Keratinocyte (primary cell): ENCODE measurements around the gene SLC9A3.

Experiments used
- EZH2 ChIP-seq: IDR thresholded peaks from one replicate; pipeline ENCODE4 v1.6.1; 2012; ENCODE audit warnings: inconsistent platforms, mild to moderate bottlenecking, low read length, moderate library complexity
- TF ChIP-seq, protein P1 (sequence below), 3 experiments: IDR thresholded peaks in 1 of 3; conservative IDR thresholded peaks in 1 of 3; optimal IDR thresholded peaks in 1 of 3; 2 replicates in 2 of 3; 3 replicates in 1 of 3; pipeline versions ENCODE3 to v1.5.1; 2011; ENCODE audit warnings: low read length in 3 of 3, mild to moderate bottlenecking in 3 of 3, moderate library complexity in 2 of 3, control low read depth in 1 of 3, inconsistent platforms in 1 of 3; ENCODE audit not compliant: insufficient read depth in 2 of 3; ENCODE audit errors: extremely low read depth in 1 of 3

DNA sequence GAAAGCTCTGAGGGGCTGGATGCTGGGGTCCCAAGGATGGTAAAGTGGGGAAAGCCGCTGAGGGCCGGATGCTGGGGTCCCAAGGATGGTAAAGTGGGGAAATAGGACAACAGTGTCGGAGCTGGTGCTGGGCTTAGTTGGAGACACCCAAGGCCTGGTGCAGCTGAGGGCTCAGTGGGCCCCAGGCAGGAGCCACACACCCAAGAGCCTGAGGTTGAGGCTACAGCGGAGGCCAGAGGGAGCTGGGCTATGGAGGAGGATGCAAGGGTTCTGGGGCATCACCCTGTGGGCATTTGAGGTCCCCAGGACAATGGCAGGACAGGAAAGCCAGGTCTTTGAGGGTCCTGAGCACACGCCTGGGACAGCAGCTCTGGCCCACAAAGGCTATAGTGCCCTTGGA lies 19.1 kb upstream of the SLC9A3 start:
- TF ChIP-seq, protein P1, sequence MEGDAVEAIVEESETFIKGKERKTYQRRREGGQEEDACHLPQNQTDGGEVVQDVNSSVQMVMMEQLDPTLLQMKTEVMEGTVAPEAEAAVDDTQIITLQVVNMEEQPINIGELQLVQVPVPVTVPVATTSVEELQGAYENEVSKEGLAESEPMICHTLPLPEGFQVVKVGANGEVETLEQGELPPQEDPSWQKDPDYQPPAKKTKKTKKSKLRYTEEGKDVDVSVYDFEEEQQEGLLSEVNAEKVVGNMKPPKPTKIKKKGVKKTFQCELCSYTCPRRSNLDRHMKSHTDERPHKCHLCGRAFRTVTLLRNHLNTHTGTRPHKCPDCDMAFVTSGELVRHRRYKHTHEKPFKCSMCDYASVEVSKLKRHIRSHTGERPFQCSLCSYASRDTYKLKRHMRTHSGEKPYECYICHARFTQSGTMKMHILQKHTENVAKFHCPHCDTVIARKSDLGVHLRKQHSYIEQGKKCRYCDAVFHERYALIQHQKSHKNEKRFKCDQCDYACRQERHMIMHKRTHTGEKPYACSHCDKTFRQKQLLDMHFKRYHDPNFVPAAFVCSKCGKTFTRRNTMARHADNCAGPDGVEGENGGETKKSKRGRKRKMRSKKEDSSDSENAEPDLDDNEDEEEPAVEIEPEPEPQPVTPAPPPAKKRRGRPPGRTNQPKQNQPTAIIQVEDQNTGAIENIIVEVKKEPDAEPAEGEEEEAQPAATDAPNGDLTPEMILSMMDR (optimal IDR thresholded peaks at IDR 0.05 in 1 of 3, IDR thresholded peaks at IDR 0.05 in 1 of 3, conservative IDR thresholded peaks at IDR 0.05 in 1 of 3; ENCODE audit: extremely low read depth in 1 of 3, insufficient read depth in 2 of 3, low read length in 3 of 3) = no peak
- no peak for TF ChIP-seq EZH2
